GM12873 (cell line): Measurements from ENCODE around the gene FNTB.

Experiments used
- CTCF ChIP-seq: IDR thresholded peaks from 2 replicates; pipeline ENCODE4 v1.5.1; 2012; ENCODE audit warnings: low read depth, mild to moderate bottlenecking, moderate library complexity, low read length, control low read depth; ENCODE audit not compliant: insufficient read depth; ENCODE audit errors: missing control alignments

FNTB gene

GRCh38 chr14:65054471-65055085 lies 67.9 kb downstream of the FNTB start:
- no peak for TF ChIP-seq CTCF

GRCh38 chr14:65057695-65058094 lies 71.0 kb downstream of the FNTB start:
- TF ChIP-seq CTCF, result no peak

GRCh38 chr14:65062096-65063075 lies 75.7 kb downstream of the FNTB start:
- TF ChIP-seq CTCF, result no peak

GRCh38 chr14:65065719-65066118 lies 79.0 kb downstream of the FNTB start:
- TF ChIP-seq CTCF, result no peak

GRCh38 chr14:65069874-65070413 lies 83.2 kb downstream of the FNTB start:
- TF ChIP-seq CTCF, result no peak

GRCh38 chr14:65070471-65070976 lies 83.8 kb downstream of the FNTB start:
- TF ChIP-seq CTCF, result no peak

- TF ChIP-seq CTCF, result no peak
These were observed 84.8 kb downstream of the FNTB start for GRCh38 chr14:65071544-65071943.
